GM21786 (cell line): ENCODE data around the gene CDH8.
"Not testable (repeated sequence)": the region's sequence is repeated elsewhere in the genome, so short reads cannot be mapped to it uniquely, and the experiment has no call there.

Experiments used
- ATAC-seq: cut with Tn5 transposase; IDR thresholded peaks from one replicate; pipeline ENCODE4 v1.9.1; 2021; ENCODE audit not compliant: unreplicated experiment

CDH8 gene

GRCh38 chr16:61871837-61872777 lies 164.1 kb downstream of the CDH8 start:
- ATAC-seq: no peak

- ATAC-seq: no peak
Observed at GRCh38 chr16:61862221-61863155, 173.8 kb downstream of the CDH8 start.

- no peak for ATAC-seq
Observed at GRCh38 chr16:61858988-61859387, 177.2 kb downstream of the CDH8 start.

- no peak for ATAC-seq
Observed at GRCh38 chr16:61842666-61843065, 193.6 kb downstream of the CDH8 start.

- no peak for ATAC-seq
Observed at GRCh38 chr16:61836804-61837393, 199.3 kb downstream of the CDH8 start.

- no peak for ATAC-seq
Observed at GRCh38 chr16:61834082-61834481, 202.2 kb downstream of the CDH8 start.

- no peak for ATAC-seq
Observed at GRCh38 chr16:61831351-61831917, 204.8 kb downstream of the CDH8 start.

GRCh38 chr16:61829631-61830030 lies 206.6 kb downstream of the CDH8 start:
- no peak for ATAC-seq

GRCh38 chr16:61823326-61823725 lies 212.9 kb downstream of the CDH8 start:
- ATAC-seq: no peak

GRCh38 chr16:61820820-61821219 lies 215.4 kb downstream of the CDH8 start:
- no peak for ATAC-seq

- no peak for ATAC-seq
Observed at GRCh38 chr16:61820398-61820797, 215.8 kb downstream of the CDH8 start.

- ATAC-seq: no peak
Observed at GRCh38 chr16:61818850-61819249, 217.4 kb downstream of the CDH8 start.

- ATAC-seq: no peak
Observed at GRCh38 chr16:61817583-61818278, 218.5 kb downstream of the CDH8 start.

GRCh38 chr16:61814726-61815347 lies 221.4 kb downstream of the CDH8 start:
- no peak for ATAC-seq

GRCh38 chr16:61813339-61813738 lies 222.9 kb downstream of the CDH8 start:
- no peak for ATAC-seq

- no peak for ATAC-seq
Observed at GRCh38 chr16:61812251-61812650, 224.0 kb downstream of the CDH8 start.

GRCh38 chr16:61807551-61807950 lies 228.7 kb downstream of the CDH8 start:
- no peak for ATAC-seq

- not testable (repeated sequence) for ATAC-seq
Observed at GRCh38 chr16:61801217-61801616, 235.0 kb downstream of the CDH8 start.

- ATAC-seq: no peak
Observed at GRCh38 chr16:61798741-61799140, 237.5 kb downstream of the CDH8 start.

GRCh38 chr16:61797961-61798507 lies 238.2 kb downstream of the CDH8 start:
- ATAC-seq: no peak
